Stimulated activated CD8-positive, alpha-beta memory T cell treated with anti-CD3 and anti-CD28 coated beads, Interleukin-12 subunit alpha, Interleukin-12 subunit beta, amount 100 ng/mL, for 24 hours (primary cell): ENCODE data around the gene METTL23.
"Not testable (repeated sequence)": the region's sequence is repeated elsewhere in the genome, so short reads cannot be mapped to it uniquely, and the experiment has no call there.

Source experiments
- DNase-seq: peaks from one replicate; pipeline ENCODE4 v3.0.0-alpha.2; 2020; ENCODE audit errors: extremely low read depth

Gene METTL23

DNA sequence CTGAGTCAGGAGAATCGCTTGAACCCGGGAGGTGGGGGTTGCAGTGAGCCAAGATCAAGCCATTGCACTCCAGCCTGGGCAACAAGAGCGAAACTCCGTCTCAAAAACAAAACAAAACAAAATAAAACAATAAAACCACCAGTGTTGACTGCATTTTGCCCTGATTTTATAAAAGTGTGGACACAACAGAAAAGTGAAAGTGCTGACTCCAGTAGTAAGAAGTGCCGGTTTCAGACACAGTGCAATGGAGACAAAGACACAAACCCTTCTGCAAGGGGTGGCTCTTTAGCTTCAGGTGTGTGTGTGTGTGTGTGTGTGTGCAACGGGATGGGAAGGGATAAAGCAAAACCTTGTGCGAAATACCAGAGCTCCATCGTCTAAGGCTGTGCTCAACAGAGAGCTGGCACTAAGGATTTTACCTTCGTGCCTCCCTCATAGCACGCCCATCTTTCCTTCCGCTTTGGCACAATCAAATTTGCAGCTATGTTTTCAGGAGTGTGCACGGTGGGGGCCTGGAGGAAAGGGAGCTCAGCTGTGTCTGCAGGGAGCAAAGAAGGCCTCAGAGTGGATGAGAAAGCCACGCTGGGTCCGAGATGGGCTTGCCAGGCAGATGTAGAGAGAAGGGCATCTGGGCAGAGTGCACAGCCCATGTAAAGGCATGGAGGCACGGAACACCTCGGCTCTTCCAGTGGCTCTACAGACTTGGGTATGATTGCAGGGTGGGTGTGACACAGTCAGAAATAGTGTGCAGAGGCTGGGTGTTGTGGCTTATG lies 31.4 kb upstream of the METTL23 start:
- DNase-seq, result no peak

DNA sequence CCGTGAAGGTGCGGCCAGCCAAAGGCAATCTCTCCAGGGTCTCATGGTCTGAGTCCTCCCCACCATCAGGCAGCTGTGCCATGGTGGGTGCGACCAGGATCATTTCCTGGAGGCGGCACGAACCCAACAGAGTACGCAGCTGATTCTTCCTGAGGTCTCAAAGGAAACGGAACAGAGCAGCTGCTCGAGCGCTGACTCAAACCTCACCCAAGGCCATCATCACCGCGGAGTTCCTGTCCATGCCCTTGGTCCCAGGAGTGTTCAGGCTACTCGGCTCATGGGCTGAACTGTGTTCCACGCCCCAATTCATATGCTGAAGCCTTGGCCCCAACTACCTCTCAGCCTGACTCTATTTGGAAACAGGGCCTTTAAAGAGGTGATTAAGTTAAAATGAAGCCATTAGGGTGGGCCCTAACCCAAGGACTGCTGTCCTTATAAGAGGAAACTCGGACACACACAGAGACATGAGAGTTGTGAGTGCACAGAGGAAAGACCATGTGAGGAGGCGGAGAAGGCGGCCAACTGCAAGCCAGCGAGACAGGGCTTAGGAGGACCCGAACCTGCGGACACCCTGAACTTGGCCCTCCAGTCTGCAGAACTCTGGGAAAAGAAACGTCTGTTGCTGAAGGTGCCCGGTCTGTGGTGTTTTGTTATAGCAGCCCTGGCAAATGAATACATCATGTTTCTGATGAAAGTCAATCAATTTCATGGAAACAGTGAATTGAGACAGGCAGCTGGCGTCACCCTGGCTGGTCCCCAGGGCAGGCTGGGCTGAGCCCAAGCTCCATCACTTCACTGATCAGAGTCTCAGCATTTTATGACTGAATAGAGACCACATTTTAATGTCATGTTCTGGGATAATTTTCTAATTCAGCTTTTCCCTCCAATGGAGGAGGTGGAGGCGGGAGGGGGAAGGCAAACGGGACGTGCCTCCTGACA lies 29.6 kb upstream of the METTL23 start:
- DNase-seq, result no peak

DNA sequence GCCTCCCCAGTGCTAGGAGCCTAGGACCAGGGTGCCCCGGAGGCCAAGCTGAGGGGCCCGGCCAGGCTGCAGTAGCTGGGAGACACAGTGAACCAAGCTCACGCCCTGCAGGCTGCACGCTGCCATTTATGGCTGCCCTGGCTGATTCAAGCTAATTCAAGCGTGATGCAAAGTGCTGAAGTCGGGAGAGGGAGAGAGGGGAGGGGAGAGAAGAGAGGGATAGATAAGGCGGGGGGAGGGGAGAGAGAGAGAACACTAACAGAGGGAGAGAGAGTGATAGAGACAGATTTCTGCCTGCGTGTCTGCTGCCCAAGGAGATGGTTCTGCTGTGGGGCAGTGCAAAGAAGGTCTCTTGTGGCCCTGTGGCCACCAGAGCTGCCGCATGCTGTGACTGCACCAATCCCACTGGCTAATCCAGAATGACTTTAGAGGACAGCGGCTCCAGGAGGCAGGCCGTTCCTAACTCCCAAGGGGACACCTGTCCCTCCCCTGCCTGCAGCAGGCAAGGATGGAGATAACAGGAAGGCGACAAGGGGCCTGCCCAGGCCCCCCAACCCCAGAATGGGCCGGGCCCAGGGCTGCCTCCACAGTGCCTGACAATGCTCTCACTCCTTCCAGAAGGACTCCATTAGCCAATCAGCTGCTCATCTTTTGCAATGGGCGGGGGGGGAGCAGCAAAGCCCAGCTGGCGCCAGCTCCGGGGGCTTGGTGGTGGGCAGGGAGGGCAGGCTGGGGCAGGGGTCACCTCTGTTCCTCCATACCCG lies 28.8 kb upstream of the METTL23 start:
- DNase-seq, result no peak

- DNase-seq, result not testable (repeated sequence)
Observed at GRCh38 chr17:76698466-76698977, 28.1 kb upstream of the METTL23 start.

DNA sequence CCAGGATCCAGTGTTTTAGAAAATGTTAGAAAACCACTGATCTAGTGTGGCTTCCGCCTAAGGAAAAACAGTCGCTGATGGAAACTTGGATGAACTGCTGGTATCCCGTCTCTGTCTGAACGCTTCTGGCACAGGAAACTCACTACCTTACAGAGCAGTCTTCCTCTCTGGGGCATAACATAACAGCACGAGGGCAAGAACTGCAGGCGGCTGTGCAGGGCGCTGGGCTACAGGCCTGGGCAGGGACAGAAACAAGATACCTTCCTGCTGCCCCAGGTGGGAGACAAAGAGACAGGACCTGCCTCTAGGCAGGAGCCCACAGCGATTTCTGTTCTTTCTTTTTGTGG lies 26.4 kb upstream of the METTL23 start:
- DNase-seq, result no peak

DNA sequence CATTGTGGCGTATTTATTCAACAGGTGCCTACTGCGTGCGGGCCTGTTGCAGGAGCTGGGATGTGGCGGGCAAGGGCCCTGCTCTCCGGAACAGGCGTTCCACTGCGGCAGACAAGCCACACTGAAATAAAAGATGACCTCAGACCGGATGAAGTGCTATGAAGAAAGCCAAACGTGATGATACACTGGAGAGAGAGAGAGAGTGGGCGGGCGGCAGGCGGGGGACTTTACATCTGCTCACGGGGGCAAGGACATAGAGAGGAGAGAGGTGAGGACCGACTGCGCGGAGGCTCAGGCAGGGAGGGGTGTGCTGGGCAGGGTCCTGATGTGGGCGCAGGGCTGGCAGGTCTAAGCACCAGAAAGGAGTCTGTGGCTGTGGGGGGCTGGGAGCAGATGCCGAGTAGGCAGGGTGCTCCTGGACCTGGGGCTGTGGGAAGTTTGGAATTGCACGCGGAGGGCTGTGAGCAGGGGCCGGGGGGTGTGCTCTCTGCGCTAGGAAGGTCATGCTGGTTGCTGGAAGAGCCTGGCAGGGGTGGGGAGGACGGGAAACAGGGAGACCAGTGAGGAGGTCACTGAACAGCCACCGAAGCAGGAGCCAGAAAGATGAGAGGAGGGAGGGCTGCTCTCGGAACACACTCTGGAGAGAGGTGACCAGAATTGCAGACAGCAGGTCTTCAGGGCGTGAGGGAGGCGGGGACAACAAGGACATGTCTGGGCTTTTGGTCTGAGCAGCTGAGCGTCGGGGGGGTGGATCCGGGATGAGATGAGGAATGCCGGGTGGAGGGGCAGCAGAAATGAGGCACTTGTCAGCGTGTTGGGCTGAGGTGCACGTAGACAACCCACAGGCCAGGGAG lies 25.8 kb upstream of the METTL23 start:
- no peak for DNase-seq

DNA sequence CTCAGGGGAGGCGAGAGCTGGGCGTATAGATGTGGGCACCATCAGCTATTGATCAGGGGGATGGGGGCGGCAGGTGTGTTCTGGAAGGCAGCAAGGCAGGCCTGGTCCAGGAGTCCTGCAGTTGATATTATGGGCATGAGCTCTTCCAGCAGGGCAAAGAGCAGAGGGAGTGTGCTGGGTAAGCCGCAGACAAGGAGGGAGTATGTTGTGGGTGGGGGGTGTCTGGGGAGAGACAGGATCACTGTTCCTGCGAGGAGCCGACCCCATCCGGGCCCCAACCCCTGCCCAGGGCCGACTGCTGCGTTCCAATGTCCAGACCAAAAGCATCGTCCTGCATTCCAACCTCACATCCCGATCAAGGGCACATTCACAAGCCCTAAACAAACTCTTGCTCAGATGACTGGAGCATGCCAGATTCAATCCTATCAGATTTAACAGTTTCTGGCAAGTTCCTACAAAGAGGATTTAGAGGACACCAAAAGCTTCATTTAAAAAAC lies 25.1 kb upstream of the METTL23 start:
- no peak for DNase-seq

DNA sequence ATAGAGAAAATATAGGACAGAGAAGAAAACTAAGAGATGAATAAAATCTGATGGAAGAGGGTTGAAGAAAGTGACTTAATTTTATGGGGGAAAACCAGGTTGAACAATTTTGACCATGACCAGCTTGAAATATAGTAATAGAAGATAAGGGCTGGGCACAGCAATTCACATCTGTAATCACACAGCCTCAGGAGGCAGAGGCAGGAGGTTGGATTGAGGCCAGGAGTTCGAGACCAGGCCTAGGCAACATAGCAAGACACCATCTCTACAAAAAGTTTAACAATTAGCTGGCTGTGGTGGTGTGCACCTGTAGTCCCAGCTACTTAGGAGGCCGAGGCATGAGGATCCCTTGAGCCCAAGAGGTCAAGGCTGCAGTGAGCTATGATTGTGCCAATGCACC lies 24.6 kb upstream of the METTL23 start:
- no peak for DNase-seq

- no peak for DNase-seq
Observed at GRCh38 chr17:76702941-76703637, 23.6 kb upstream of the METTL23 start.

DNA sequence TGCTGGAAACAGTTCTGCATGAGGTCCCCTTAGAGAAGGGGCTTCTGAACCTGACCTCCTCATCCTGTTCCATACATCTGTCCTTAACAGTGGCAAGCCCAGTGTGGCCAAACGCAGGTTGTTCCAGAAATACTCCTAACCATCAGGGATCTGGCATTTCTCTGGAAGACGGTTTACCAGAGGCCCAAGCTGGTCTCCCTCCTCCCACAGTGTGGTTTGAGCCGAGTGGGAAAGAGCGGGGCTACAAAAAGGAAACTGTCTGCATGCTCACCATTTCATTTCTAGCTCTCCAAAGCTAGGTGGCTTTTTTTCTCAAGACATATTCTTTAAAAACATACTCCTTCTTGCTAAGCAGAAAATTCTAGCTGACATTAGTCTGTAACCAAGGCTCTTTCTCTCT lies 21.8 kb upstream of the METTL23 start:
- no peak for DNase-seq

DNA sequence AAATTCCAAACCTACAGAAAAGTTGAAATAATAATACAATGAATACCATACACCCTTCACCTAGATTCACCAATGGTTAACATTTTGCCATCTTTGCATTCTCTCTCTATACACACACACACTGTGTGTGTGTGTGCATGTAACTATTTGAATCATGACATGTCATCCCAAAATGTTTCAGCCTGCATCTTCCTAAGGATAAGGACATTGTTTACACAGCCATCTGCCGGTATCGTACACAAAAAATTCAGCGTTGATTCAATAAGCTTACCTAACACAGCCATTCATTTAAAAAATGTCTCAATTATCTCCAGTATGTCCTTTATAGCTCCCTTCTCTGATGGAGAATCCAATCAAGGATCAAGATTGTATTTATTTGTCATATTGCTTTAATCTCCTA lies 19.8 kb upstream of the METTL23 start:
- DNase-seq, result no peak

DNA sequence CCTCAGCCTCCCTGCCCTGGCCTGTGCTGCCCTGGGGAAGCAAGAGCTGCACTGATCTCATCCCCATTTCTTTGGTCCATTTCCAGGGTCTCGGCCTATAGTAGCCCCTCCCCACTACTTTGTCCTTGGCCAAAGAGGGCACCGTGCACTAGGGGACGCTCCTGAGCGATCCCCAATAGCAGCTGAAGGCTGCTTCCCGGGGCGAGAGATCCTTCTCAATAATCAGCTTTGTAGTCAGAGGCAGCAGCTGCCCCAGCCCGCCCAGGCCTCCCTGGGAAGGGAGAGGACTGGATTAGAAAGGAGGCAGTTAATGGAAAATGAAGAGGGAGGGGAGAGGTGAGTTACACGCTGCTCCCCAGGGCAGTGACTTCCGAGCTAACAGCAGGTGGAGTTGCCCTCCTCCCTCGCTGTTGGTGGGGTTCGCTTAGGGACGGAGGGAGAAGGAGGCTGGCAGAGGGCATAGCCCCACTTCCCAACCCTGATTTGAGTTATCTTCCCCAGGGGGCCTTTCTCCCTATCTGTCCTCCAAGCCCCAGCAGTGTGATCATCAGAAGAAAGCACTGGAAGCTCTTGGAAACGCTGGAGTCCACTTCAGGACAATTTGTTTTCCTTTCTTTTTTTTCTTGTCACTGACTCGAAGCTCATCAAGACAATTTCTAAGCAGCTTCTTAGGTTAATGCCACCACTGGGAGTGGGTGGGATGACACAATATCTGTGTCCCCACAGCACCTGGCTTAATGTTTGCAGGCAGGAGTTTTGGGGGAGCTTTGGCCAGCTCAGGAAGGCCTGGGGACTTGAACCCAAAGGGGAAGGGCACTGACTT lies 18.4 kb upstream of the METTL23 start:
- no peak for DNase-seq

DNA sequence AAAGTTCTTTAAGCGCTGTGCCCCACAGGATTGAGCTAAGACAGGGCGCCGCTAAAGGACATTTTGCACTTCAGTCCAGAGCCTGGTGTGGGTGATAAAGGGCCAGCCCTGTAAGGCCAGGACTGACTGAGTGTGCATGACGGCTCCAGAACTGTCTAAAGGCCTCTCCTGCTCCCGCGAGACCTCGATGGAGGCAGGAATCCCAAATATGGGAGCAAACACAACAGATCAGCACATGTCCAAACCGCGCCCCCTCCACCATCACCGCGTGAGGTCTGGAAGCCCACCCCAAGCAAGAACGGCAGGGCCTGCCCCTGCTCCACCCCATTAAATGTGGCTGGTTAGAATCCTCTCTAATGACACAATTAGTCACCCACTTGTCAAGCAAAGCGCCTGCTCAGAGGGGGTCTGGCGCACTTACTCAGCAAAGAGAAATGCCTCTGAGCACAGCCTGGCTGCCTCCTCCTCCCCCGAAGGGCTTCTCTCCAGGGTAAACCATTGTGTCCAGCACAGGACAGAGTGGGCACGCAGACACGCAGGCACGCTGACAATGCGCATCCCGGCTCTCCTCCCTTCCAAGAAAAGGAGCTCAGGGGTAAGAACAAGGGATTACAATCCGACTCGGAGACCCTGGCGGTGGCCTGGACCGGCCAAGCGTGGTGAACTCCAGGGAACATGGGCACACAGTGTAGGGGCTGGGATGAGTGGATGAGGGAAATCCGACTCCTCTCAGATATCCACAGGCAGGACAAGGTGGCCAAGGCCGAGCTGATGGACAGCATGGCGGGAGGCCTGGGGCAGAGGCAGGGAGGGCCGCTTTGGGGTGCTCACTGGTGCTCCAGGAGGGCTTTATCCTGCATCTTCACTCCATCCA lies 17.3 kb upstream of the METTL23 start:
- no peak for DNase-seq

GRCh38 chr17:76709951-76710862 lies 16.4 kb upstream of the METTL23 start:
- not testable (repeated sequence) for DNase-seq

- DNase-seq, result no peak
Observed at GRCh38 chr17:76710863-76711611, 15.6 kb upstream of the METTL23 start, which contains the start of gene MXRA7. TSS of gene MXRA7 (minus strand) at chr17:76710965. CDS start at chr17:76710946, 19 bp downstream.

DNA sequence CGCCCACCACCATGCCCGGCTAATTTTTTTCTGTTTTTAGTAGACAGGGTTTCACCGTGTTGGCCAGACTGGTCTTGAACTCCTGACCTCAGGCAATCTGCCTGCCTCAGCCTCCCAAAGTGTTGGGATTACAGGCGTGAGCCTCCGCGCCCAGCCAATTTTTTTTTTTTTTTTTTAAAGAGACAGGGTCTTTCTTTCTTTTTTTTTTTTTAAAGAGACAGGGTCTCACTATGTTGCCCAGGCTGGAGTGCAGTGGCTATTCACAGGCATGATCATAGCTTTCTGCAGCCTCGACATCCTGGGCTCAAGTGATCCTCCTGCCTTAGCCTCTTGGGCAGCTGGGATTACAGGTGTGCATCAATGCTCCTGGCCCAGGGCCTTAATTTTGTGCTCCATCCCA lies 14.3 kb upstream of the METTL23 start:
- DNase-seq, result not testable (repeated sequence)
